ENCODE measurements around the gene CFB. TPM values are rescaled to one million over a fixed set of nuclear protein-coding genes. Genes with fewer than 3 reads are reported as not detected.
A peak's percentile ranks its signal among the peaks of the same experiment; 100 is the strongest.

Gene CFB
- total and polyA plus RNA-seq, 2 of the 13 experiments (the other 11 are each of a cell fraction or from before 2014, with no cell fraction given), result 171 to 513 TPM

DNA sequence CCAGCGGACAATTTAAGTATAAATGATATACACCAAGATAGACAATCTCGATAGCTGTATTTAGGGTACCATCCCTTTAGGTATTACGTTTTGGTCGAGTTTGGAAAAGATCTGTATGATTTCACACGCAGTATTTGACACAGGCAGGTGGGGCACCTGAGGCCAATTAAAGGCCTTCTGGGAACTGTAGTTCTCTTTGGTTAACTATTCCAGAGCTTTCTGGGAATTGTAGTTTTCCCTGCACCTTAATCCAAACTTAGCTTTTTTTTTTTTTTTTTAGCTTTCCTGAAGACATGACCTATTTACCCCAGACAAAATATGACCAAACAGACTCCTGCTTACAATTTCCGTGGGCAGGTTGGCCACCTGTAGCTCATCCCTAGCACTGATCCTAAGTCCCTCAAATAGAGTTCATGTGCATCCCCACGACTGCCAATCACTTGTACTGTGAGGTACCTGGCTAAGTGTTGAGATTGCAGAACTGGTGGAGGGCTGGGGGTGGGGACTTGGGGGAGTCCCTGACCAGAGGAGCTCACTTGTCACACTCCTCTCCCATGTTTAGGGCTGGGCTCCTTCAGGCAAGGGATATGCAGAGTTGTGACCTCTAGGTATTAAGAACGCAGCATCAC, 47.4 kb upstream of the CFB start (continued):
- 0 out of 2 replicates have a peak, but pooled peaks have one; percentile 36 for TF ChIP-seq DNMT3B (CRISPR knock-in tag; conservative IDR thresholded peaks at IDR 0.05)
- no peak for TF ChIP-seq ZNF567 (CRISPR knock-in tag; IDR thresholded peaks at IDR 0.05; ENCODE audit: borderline replicate concordance)
- peak; percentile 93 for TF ChIP-seq CREM (IDR thresholded peaks at IDR 0.05)
- no peak for TF ChIP-seq CREM (CRISPR knock-in tag; IDR thresholded peaks at IDR 0.05)
- TF ChIP-seq ZNF430 (CRISPR knock-in tag; IDR thresholded peaks at IDR 0.05), result no peak
- 0 out of 2 replicates have a peak, but pooled peaks have one; percentile 55 for TF ChIP-seq MBD4 (IDR thresholded peaks at IDR 0.05; ENCODE audit: borderline replicate concordance, low read length)
- TF ChIP-seq ZNF33A (CRISPR knock-in tag; IDR thresholded peaks at IDR 0.05; ENCODE audit: borderline replicate concordance), result no peak
- TF ChIP-seq KDM6A (CRISPR knock-in tag; IDR thresholded peaks at IDR 0.05; ENCODE audit: low read depth), result no peak
- TF ChIP-seq KLF9 (CRISPR knock-in tag; IDR thresholded peaks at IDR 0.05; ENCODE audit: low read depth), result no peak
- TF ChIP-seq ZNF547 (CRISPR knock-in tag; IDR thresholded peaks at IDR 0.05), result 0 out of 2 replicates have a peak, but pooled peaks have one; percentile 1
- TF ChIP-seq SMYD3 (CRISPR knock-in tag; IDR thresholded peaks at IDR 0.05), result 0 out of 2 replicates have a peak, but pooled peaks have one; percentile 55
- TF ChIP-seq TEAD2 (CRISPR knock-in tag; IDR thresholded peaks at IDR 0.05), result no peak
- TF ChIP-seq, protein P1, sequence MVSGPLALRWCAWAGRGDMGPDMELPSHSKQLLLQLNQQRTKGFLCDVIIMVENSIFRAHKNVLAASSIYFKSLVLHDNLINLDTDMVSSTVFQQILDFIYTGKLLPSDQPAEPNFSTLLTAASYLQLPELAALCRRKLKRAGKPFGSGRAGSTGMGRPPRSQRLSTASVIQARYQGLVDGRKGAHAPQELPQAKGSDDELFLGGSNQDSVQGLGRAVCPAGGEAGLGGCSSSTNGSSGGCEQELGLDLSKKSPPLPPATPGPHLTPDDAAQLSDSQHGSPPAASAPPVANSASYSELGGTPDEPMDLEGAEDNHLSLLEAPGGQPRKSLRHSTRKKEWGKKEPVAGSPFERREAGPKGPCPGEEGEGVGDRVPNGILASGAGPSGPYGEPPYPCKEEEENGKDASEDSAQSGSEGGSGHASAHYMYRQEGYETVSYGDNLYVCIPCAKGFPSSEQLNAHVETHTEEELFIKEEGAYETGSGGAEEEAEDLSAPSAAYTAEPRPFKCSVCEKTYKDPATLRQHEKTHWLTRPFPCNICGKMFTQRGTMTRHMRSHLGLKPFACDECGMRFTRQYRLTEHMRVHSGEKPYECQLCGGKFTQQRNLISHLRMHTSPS (CRISPR knock-in tag; IDR thresholded peaks at IDR 0.05; ENCODE audit: low read depth), result no peak
- no peak for TF ChIP-seq ATF7 (IDR thresholded peaks at IDR 0.05)
- no peak for TF ChIP-seq ATF7 (CRISPR knock-in tag; IDR thresholded peaks at IDR 0.05)
- peak; percentile 26; the same call in 1 of the 2 replicates for TF ChIP-seq HOXA5 (CRISPR knock-in tag; IDR thresholded peaks at IDR 0.05)
- TF ChIP-seq, protein P2, sequence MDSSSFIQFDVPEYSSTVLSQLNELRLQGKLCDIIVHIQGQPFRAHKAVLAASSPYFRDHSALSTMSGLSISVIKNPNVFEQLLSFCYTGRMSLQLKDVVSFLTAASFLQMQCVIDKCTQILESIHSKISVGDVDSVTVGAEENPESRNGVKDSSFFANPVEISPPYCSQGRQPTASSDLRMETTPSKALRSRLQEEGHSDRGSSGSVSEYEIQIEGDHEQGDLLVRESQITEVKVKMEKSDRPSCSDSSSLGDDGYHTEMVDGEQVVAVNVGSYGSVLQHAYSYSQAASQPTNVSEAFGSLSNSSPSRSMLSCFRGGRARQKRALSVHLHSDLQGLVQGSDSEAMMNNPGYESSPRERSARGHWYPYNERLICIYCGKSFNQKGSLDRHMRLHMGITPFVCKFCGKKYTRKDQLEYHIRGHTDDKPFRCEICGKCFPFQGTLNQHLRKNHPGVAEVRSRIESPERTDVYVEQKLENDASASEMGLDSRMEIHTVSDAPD (CRISPR knock-in tag; IDR thresholded peaks at IDR 0.05), result no peak
- TF ChIP-seq KMT2B (CRISPR knock-in tag; IDR thresholded peaks at IDR 0.05), result no peak; the same call in 1 of the 2 replicates
- no peak for TF ChIP-seq TBX3 (IDR thresholded peaks at IDR 0.05; ENCODE audit: borderline replicate concordance)
- TF ChIP-seq, protein P3, sequence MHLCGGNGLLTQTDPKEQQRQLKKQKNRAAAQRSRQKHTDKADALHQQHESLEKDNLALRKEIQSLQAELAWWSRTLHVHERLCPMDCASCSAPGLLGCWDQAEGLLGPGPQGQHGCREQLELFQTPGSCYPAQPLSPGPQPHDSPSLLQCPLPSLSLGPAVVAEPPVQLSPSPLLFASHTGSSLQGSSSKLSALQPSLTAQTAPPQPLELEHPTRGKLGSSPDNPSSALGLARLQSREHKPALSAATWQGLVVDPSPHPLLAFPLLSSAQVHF (CRISPR knock-in tag; IDR thresholded peaks at IDR 0.05), result no peak
- TF ChIP-seq, protein P4, sequence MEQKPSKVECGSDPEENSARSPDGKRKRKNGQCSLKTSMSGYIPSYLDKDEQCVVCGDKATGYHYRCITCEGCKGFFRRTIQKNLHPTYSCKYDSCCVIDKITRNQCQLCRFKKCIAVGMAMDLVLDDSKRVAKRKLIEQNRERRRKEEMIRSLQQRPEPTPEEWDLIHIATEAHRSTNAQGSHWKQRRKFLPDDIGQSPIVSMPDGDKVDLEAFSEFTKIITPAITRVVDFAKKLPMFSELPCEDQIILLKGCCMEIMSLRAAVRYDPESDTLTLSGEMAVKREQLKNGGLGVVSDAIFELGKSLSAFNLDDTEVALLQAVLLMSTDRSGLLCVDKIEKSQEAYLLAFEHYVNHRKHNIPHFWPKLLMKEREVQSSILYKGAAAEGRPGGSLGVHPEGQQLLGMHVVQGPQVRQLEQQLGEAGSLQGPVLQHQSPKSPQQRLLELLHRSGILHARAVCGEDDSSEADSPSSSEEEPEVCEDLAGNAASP (CRISPR knock-in tag; IDR thresholded peaks at IDR 0.05; ENCODE audit: borderline replicate concordance), result peak; percentile 86; the same call in 1 of the 2 replicates
- no peak for TF ChIP-seq NRL (CRISPR knock-in tag; IDR thresholded peaks at IDR 0.05; ENCODE audit: borderline replicate concordance)
- TF ChIP-seq STAG1 (CRISPR knock-in tag; IDR thresholded peaks at IDR 0.05), result 0 out of 2 replicates have a peak, but pooled peaks have one; percentile 17
- TF ChIP-seq MIXL1 (CRISPR knock-in tag; IDR thresholded peaks at IDR 0.05), result peak; percentile 100
- TF ChIP-seq ZBTB21 (CRISPR knock-in tag; IDR thresholded peaks at IDR 0.05), result 0 out of 2 replicates have a peak, but pooled peaks have one; percentile 48
- TF ChIP-seq EP300 (IDR thresholded peaks at IDR 0.05; ENCODE audit: low read depth in 2 of 2, low read length in 2 of 2), result no peak
- no peak for TF ChIP-seq EP300 (CRISPR knock-in tag; IDR thresholded peaks at IDR 0.05; ENCODE audit: borderline replicate concordance)
